Astrocyte (in vitro differentiated cells and primary cell): Measurements from ENCODE around the gene STUM. TPM values are rescaled to one million over a fixed set of nuclear protein-coding genes. Genes with fewer than 3 reads are reported as not detected.

Experiments used
- DNase-seq: peaks from one replicate; pipeline ENCODE4 v3.0.0-alpha.2; 2010; ENCODE audit warnings: low read depth
- FAIRE-seq: peaks from 2 replicates; lab custom pipeline; 2011; peaks lifted over from hg19 to GRCh38; lab: Jason Lieb, UNC
- H2AFZ ChIP-seq: 2 replicates; pipeline ENCODE4 v1.6.0; 2012; ENCODE audit warnings: low read depth, low read length, inconsistent platforms
- H3K27ac ChIP-seq: 2 replicates; pipeline ENCODE4 v1.5.1; 2011; ENCODE audit warnings: low read depth, low read length, inconsistent platforms
- H3K27me3 ChIP-seq: 2 replicates; pipeline ENCODE4 v1.6.0; 2011; ENCODE audit warnings: low read length, inconsistent platforms; ENCODE audit not compliant: insufficient read depth
- H3K36me3 ChIP-seq: 2 replicates; pipeline ENCODE4 v1.5.1; 2011; ENCODE audit warnings: low read length, inconsistent platforms; ENCODE audit not compliant: insufficient read depth
- H3K4me1 ChIP-seq: 2 replicates; pipeline ENCODE4 v1.5.1; 2011; ENCODE audit warnings: low read length, inconsistent platforms; ENCODE audit not compliant: insufficient read depth
- H3K4me2 ChIP-seq: 2 replicates; pipeline ENCODE4 v1.6.0; 2012; ENCODE audit warnings: low read length, inconsistent platforms
- H3K4me3 ChIP-seq: 2 replicates; pipeline ENCODE4 v1.5.1; 2011; ENCODE audit warnings: low read depth, mild to moderate bottlenecking, low read length, inconsistent platforms; ENCODE audit not compliant: insufficient read depth
- H3K79me2 ChIP-seq: 2 replicates; pipeline ENCODE4 v1.6.0; 2012; ENCODE audit warnings: mild to moderate bottlenecking, low read length, inconsistent platforms; ENCODE audit not compliant: insufficient read depth
- H3K9ac ChIP-seq: 2 replicates; pipeline ENCODE4 v1.6.0; 2012; ENCODE audit warnings: mild to moderate bottlenecking, low read length, inconsistent platforms
- H3K9me3 ChIP-seq: 2 replicates; pipeline ENCODE4 v1.5.1; 2012; ENCODE audit warnings: low read depth, mild to moderate bottlenecking, low read length, inconsistent platforms; ENCODE audit not compliant: insufficient read depth
- H4K20me1 ChIP-seq: 2 replicates; pipeline ENCODE4 v1.6.0; 2012; ENCODE audit warnings: low read length, inconsistent platforms; ENCODE audit not compliant: insufficient read depth
- H3K27ac Mint-ChIP-seq: one replicate; pipeline ENCODE4 v1.8.0; 2021; ENCODE audit warnings: mild to moderate bottlenecking, mixed read lengths; ENCODE audit not compliant: unreplicated experiment
- H3K27me3 Mint-ChIP-seq: one replicate; pipeline ENCODE4 v1.8.0; 2021; ENCODE audit warnings: low read depth, mixed read lengths; ENCODE audit not compliant: unreplicated experiment
- H3K36me3 Mint-ChIP-seq: one replicate; pipeline ENCODE4 v1.8.0; 2021; ENCODE audit warnings: low read depth, mixed read lengths; ENCODE audit not compliant: unreplicated experiment
- H3K4me1 Mint-ChIP-seq: one replicate; pipeline ENCODE4 v1.8.0; 2021; ENCODE audit warnings: low read depth, mixed read lengths; ENCODE audit not compliant: unreplicated experiment
- H3K4me3 Mint-ChIP-seq: one replicate; pipeline ENCODE4 v1.8.0; 2021; ENCODE audit warnings: mild to moderate bottlenecking, moderate library complexity, mixed read lengths; ENCODE audit not compliant: unreplicated experiment
- H3K9me3 Mint-ChIP-seq: one replicate; pipeline ENCODE4 v1.8.0; 2021; ENCODE audit warnings: mild to moderate bottlenecking, mixed read lengths; ENCODE audit not compliant: unreplicated experiment
- EZH2 ChIP-seq: IDR thresholded peaks from 2 replicates; pipeline ENCODE4 v1.6.1; 2012; ENCODE audit warnings: mild to moderate bottlenecking, low read length, inconsistent platforms; ENCODE audit not compliant: insufficient read depth
- total RNA-seq: library from RNA; stranded (reverse); gene quantifications from 2 replicates; pipeline ENCODE4 v1.2.1, GENCODE V29; 2021
- TF ChIP-seq, protein P1 (sequence below): IDR thresholded peaks from 2 replicates; pipeline ENCODE4 v1.5.1; 2011; ENCODE audit warnings: low read depth, mild to moderate bottlenecking, inconsistent platforms, low read length, moderate library complexity; ENCODE audit not compliant: insufficient read depth

Gene STUM
- total RNA-seq, 1 donor from 2014 or later: not detected

DNA sequence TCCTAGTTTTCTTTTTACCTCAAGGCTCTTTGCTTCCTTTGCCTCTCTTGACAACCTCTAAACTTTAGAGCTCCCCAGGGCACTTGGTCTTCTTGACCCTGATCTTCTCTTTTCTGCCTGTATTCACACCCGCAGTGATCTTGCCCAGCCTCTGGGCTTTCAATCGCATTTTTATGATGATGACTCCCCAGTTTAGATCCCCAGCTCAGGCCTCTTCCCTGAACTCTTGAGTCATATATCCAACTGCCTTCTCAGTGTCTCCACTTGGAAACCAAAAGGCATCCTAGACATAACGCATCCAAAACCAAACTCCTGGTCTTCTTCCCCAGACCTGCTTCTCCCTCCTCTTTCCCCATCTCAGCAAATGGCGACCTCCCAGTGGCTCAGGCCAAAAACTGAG is 6.5 kb downstream of the STUM start:
- no peak overlapping the region for H3K27ac Mint-ChIP-seq
- FAIRE-seq (no peak), DNase-seq (no peak)
- Histone ChIP-seq H3K36me3 (no peaks in the 10 kb centered on the region), H3K4me3 (no peak overlapping the region), H3K79me2 (no peaks in the 10 kb centered on the region), H3K27ac (no peak overlapping the region), H3K4me1 (no peaks in the 10 kb centered on the region), H3K4me2 (no peak overlapping the region), H3K27me3 (peaks cover 30% of the 10 kb centered on the region), H2AFZ (no peak overlapping the region), H3K9me3 (no peaks in the 10 kb centered on the region), H4K20me1 (no peaks in the 10 kb centered on the region), H3K9ac (no peak overlapping the region)
- peaks cover 57% of the 10 kb centered on the region for H3K27me3 Mint-ChIP-seq
- TF ChIP-seq EZH2: no peak
- TF ChIP-seq, protein P1, sequence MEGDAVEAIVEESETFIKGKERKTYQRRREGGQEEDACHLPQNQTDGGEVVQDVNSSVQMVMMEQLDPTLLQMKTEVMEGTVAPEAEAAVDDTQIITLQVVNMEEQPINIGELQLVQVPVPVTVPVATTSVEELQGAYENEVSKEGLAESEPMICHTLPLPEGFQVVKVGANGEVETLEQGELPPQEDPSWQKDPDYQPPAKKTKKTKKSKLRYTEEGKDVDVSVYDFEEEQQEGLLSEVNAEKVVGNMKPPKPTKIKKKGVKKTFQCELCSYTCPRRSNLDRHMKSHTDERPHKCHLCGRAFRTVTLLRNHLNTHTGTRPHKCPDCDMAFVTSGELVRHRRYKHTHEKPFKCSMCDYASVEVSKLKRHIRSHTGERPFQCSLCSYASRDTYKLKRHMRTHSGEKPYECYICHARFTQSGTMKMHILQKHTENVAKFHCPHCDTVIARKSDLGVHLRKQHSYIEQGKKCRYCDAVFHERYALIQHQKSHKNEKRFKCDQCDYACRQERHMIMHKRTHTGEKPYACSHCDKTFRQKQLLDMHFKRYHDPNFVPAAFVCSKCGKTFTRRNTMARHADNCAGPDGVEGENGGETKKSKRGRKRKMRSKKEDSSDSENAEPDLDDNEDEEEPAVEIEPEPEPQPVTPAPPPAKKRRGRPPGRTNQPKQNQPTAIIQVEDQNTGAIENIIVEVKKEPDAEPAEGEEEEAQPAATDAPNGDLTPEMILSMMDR: no peak
- no peaks in the 10 kb centered on the region for H3K36me3 Mint-ChIP-seq
- H3K4me1 Mint-ChIP-seq: no peaks in the 10 kb centered on the region
- no peak overlapping the region for H3K4me3 Mint-ChIP-seq
- H3K9me3 Mint-ChIP-seq: peaks cover 2% of the 10 kb centered on the region

DNA sequence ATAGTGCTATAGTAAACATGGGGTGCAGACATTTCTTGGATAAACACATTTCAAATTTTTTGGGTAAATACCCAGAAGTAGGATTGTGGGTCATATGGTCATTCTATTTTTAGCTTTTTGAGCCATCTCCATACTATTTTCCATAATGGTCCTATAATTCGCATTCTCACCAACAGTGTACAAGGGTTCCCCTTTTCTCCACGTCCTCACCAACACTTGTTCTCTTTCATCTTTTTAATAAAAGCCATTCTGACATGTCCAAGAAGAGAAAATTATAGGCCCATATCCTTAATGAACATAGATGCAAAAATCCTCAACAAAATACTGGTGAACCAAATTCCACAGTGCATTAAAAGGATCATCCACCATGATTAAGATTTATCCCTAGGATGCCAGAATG is 8.9 kb downstream of the STUM start:
- no peak for FAIRE-seq
- Mint-ChIP-seq H3K27me3 (peaks cover 48% of the 10 kb centered on the region), H3K36me3 (no peaks in the 10 kb centered on the region)

DNA sequence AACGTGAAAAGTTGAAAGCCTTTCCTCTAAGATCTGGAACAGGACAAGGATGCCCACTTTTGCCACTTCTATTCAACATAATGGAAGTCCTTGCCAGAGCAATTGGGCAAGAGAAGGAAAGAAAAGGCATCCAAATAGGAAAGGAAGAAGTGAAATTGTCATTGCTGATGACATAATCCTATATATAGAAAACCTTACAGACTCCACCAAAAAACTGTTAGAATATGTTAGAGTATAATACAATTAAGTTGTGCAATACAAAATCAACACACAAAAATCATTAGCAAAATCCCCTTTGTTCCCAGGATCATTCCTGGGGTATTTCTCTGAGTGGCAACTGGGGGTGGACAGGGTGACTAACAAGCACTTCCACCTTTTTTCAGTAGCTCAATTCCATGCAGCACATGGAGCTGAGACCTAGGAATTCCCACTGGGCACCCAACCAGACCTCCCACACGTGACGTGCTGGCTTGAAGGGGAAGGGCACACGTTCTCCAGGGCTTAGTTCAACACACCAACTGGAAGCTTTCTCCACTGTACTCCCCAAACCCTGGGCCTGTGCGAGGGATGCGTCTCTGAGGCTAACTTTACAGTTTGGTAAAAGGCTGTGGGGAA is 9.6 kb downstream of the STUM start:
- Histone ChIP-seq H3K4me3 (no peak overlapping the region), H3K4me2 (no peak overlapping the region), H3K27ac (no peak overlapping the region), H3K27me3 (peaks cover 10% of the 10 kb centered on the region), H3K4me1 (no peaks in the 10 kb centered on the region), H3K9ac (no peak overlapping the region), H2AFZ (no peak overlapping the region), H4K20me1 (no peaks in the 10 kb centered on the region), H3K9me3 (no peaks in the 10 kb centered on the region), H3K36me3 (no peaks in the 10 kb centered on the region), H3K79me2 (no peaks in the 10 kb centered on the region)
- TF ChIP-seq, protein P1: no peak
- TF ChIP-seq EZH2: no peak
- Mint-ChIP-seq H3K4me1 (no peaks in the 10 kb centered on the region), H3K27ac (no peak overlapping the region), H3K36me3 (no peaks in the 10 kb centered on the region), H3K9me3 (peaks cover 4% of the 10 kb centered on the region), H3K4me3 (no peak overlapping the region), H3K27me3 (peaks cover 41% of the 10 kb centered on the region)
- DNase-seq: no peak
- no peak for FAIRE-seq

More for the DNA sequence above, 8.9 kb downstream of the STUM start:
- H3K4me3 ChIP-seq: no peak overlapping the region
- H3K27me3 ChIP-seq: peaks cover 16% of the 10 kb centered on the region
- H3K9me3 ChIP-seq: no peaks in the 10 kb centered on the region
- no peak overlapping the region for H2AFZ ChIP-seq
- H4K20me1 ChIP-seq: no peaks in the 10 kb centered on the region
- DNase-seq: no peak
- Mint-ChIP-seq H3K9me3 (peaks cover 4% of the 10 kb centered on the region), H3K27ac (no peak overlapping the region), H3K4me1 (no peaks in the 10 kb centered on the region), H3K4me3 (no peak overlapping the region)
- H3K4me2 ChIP-seq: no peak overlapping the region
- H3K4me1 ChIP-seq: no peaks in the 10 kb centered on the region
- no peaks in the 10 kb centered on the region for H3K79me2 ChIP-seq
- no peaks in the 10 kb centered on the region for H3K36me3 ChIP-seq
- no peak for TF ChIP-seq EZH2
- TF ChIP-seq, protein P1: no peak
- no peak overlapping the region for H3K9ac ChIP-seq
- H3K27ac ChIP-seq: no peak overlapping the region
